Measurements from ENCODE around the gene TAF1A.

- no peak for TF ChIP-seq MAX (IDR thresholded peaks at IDR 0.05)
- TF ChIP-seq, protein P1, sequence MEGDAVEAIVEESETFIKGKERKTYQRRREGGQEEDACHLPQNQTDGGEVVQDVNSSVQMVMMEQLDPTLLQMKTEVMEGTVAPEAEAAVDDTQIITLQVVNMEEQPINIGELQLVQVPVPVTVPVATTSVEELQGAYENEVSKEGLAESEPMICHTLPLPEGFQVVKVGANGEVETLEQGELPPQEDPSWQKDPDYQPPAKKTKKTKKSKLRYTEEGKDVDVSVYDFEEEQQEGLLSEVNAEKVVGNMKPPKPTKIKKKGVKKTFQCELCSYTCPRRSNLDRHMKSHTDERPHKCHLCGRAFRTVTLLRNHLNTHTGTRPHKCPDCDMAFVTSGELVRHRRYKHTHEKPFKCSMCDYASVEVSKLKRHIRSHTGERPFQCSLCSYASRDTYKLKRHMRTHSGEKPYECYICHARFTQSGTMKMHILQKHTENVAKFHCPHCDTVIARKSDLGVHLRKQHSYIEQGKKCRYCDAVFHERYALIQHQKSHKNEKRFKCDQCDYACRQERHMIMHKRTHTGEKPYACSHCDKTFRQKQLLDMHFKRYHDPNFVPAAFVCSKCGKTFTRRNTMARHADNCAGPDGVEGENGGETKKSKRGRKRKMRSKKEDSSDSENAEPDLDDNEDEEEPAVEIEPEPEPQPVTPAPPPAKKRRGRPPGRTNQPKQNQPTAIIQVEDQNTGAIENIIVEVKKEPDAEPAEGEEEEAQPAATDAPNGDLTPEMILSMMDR (IDR thresholded peaks at IDR 0.05; ENCODE audit: control extremely low read depth in 1 of 3, insufficient read depth in 1 of 3, low read depth in 1 of 3, low read length in 3 of 3), result no peak
- TF ChIP-seq POLR2A (IDR thresholded peaks at IDR 0.05; ENCODE audit: control extremely low read depth in 1 of 2, low read depth in 2 of 2, low read length in 2 of 2), result no peak
- no peak for TF ChIP-seq TAF1 (IDR thresholded peaks at IDR 0.05; ENCODE audit: low read depth, low read length)
- TF ChIP-seq RAD21 (IDR thresholded peaks at IDR 0.05 in 1 of 2, conservative IDR thresholded peaks at IDR 0.05 in 1 of 2; ENCODE audit: low read depth in 2 of 2, low read length in 2 of 2), result no peak
- TF ChIP-seq TCF12 (IDR thresholded peaks at IDR 0.05; ENCODE audit: low read depth, low read length), result no peak
- TF ChIP-seq EP300 (IDR thresholded peaks at IDR 0.05; ENCODE audit: borderline replicate concordance in 1 of 2, low read depth in 2 of 2, low read length in 2 of 2), result no peak
- TF ChIP-seq ZNF274 (IDR thresholded peaks at IDR 0.05; ENCODE audit: borderline replicate concordance, extremely low read depth, low read length), result no peak
- TF ChIP-seq RFX5 (IDR thresholded peaks at IDR 0.05; ENCODE audit: borderline replicate concordance, low read depth, low read length), result no peak
Measured at GRCh38 chr1:222618880-222619596, 29.3 kb upstream of the TAF1A start.
